GM23248 (cell line): ENCODE measurements around the gene WASL.

ENCODE experiments used
- EZH2 ChIP-seq: fragments of 200-600 bp; sonication (generic); IDR thresholded peaks from 2 replicates; pipeline ENCODE4 v1.6.1; 2018; ENCODE audit warnings: antibody characterized with exemption, mild to moderate bottlenecking; ENCODE audit not compliant: insufficient read depth, poor library complexity, severe bottlenecking
- EZH2phosphoT487 ChIP-seq: fragments of 200-600 bp; sonication (generic); IDR thresholded peaks from 2 replicates; pipeline ENCODE4 v1.6.1; 2018; ENCODE audit warnings: antibody characterized with exemption, moderate library complexity, mild to moderate bottlenecking, low read depth; ENCODE audit not compliant: insufficient read depth

DNA sequence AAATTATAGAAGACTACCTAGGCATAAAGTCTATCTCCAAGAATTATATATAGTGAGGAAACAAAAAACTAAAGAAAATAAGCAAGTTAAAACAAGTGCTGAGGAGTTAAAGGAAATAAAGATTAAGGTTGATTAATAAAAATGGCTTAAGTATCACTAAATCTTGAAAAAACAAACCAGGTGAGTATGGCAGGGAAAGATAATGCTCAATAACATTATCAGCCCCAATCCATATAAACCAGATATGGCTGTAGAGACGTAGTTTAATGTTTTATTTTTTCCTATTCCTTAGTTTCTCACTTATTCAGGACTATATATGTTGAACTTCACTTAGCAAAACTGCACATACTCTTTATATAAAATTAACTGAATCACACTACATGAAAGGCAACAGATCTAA lies 4.4 kb downstream of the WASL start:
- TF ChIP-seq EZH2: no peak
- TF ChIP-seq EZH2phosphoT487: no peak
